Jurkat, Clone E6-1 (cell line): ENCODE results near the gene OR5K1.

Experiments used
- DNase-seq: peaks from one replicate; pipeline ENCODE4 v3.0.0-alpha.2; 2011; ENCODE audit warnings: low read depth, low spot score
- H3K4me3 ChIP-seq: 2 replicates; pipeline ENCODE4 v1.5.1; 2011; ENCODE audit warnings: mild to moderate bottlenecking, low read length, control low read depth, moderate library complexity

OR5K1 gene

GRCh38 chr3:98512576-98512975 lies 49.6 kb downstream of the OR5K1 start:
- no peak overlapping the region for H3K4me3 ChIP-seq
- no peak for DNase-seq

GRCh38 chr3:98513091-98513511 lies 50.1 kb downstream of the OR5K1 start:
- DNase-seq: no peak
- H3K4me3 ChIP-seq: no peak overlapping the region

GRCh38 chr3:98513736-98514135 lies 50.7 kb downstream of the OR5K1 start:
- DNase-seq: no peak

GRCh38 chr3:98514948-98515347 lies 51.9 kb downstream of the OR5K1 start:
- DNase-seq: no peak
- no peak overlapping the region for H3K4me3 ChIP-seq

More at GRCh38 chr3:98513736-98514135, 50.7 kb downstream of the OR5K1 start:
- H3K4me3 ChIP-seq: no peak overlapping the region

GRCh38 chr3:98518816-98519215 lies 55.8 kb downstream of the OR5K1 start:
- DNase-seq: no peak
- no peak overlapping the region for H3K4me3 ChIP-seq

- no peak for DNase-seq
- no peak overlapping the region for H3K4me3 ChIP-seq
Measured at GRCh38 chr3:98519351-98519750, 56.4 kb downstream of the OR5K1 start.

- peak; percentile 11 for DNase-seq
- peak overlapping the region; percentile 93 for H3K4me3 ChIP-seq
Measured at GRCh38 chr3:98521897-98522543, 59.0 kb downstream of the OR5K1 start.
